ENCODE data around the gene TRPM3.

TRPM3 gene

GRCh38 chr9:70601000-70601951 lies 520.1 kb downstream of the TRPM3 start:
- DNase-seq, result no peak

DNA sequence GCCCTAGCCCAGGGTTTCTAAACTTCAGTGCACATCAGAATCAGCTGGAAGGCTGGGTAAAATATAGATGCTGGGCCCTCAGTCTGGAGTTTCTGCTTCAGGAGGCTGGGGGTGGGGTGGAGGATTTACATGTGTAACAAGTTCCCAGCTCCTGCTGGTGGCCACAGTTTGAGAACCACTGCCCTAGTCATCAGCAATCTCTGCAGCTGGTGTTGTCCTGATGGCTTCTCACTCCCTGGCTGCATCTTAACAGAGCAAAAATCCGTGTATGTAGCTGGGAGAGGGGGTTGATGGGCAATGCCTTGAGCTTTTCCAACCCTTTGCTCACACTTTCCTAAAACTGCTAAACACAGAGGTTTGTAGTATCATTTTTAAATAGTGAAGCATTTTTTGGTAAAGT lies 520.9 kb downstream of the TRPM3 start:
- DNase-seq, result no peak

- DNase-seq, result no peak
These were observed 523.5 kb downstream of the TRPM3 start for GRCh38 chr9:70597886-70598285.

- DNase-seq, result no peak
These were observed 526.2 kb downstream of the TRPM3 start for GRCh38 chr9:70595211-70595610.

- no peak for DNase-seq
These were observed 527.0 kb downstream of the TRPM3 start for GRCh38 chr9:70594386-70594944.

DNA sequence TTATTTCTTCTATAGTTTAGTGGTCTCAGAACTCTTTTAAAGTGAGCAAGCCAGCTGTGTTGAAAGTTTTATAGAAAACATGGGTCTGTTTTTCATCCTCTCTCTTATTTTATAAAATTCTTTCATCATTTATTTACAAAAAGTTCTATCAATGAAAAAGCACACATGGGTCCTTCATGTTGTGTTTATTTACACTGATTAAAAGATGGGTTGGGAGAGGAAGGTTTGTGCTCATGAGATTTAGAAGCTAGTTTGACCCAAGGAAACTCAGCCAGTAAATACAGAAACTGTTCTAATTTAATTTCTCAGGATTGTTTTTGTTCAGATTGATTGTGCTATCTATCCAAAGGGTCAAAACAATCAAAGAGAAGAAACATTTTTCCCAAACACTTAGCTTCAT lies 528.2 kb downstream of the TRPM3 start:
- DNase-seq, result no peak

- no peak for DNase-seq
These were observed 531.1 kb downstream of the TRPM3 start for GRCh38 chr9:70590315-70590677.

- no peak for DNase-seq
These were observed 531.7 kb downstream of the TRPM3 start for GRCh38 chr9:70589571-70590314.

DNA sequence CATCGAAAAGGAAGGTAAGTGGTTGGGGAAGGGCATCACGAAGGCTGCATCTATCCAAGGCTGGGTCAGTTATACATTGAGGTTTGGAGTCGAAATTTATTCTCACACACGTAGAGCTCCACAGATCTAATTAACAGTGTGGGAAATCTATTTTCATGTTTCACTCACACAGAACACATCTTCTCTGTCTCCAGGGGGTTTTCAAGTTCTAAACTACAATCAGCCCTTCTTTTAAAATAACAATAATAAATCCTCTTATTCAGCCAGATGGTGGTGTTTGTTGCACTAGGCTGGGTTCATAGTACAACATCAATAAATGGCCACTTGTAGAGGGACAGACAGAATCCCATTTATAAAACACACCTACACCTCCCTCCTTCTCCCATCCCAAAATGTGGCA lies 532.4 kb downstream of the TRPM3 start:
- no peak for DNase-seq

DNA sequence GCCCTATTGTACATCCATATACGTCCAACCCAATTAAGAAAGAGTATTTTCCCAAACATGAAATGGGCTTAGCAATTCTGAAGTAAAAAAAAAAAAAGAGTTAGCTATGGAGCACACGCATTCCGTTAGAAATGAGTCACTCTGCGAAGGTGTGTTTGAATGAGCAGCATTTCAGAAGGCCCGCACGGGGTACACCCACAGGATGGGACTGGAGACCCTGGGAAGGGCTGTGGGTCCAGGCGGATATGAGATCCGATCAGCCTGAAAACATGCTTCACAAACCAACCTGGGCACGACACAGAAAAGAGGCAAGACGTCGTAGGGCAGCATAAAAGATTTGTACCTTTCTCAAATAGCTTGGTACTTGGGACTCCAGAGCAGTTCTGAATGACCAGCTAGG lies 533.0 kb downstream of the TRPM3 start:
- no peak for DNase-seq

DNA sequence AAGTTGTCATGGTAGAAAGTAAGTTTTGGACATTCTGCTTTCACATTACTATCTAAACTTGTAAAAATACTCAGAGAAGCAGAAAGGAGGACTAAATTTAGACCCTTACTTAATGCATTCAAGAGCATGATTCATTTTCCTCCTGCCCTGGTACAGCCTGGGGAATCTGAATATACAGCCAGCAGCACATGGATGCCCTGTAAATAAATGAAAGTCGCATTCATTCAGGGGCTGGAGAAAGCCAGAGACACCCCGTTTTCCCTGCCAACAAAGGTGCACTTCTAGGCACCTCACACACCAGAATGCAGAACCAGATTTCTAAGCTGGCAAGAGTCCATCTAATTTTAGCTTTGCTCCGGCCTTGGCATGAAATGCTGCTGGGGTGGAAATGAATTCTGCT lies 534.2 kb downstream of the TRPM3 start:
- DNase-seq, result no peak

- no peak for DNase-seq
These were observed 534.9 kb downstream of the TRPM3 start for GRCh38 chr9:70586476-70586875.

DNA sequence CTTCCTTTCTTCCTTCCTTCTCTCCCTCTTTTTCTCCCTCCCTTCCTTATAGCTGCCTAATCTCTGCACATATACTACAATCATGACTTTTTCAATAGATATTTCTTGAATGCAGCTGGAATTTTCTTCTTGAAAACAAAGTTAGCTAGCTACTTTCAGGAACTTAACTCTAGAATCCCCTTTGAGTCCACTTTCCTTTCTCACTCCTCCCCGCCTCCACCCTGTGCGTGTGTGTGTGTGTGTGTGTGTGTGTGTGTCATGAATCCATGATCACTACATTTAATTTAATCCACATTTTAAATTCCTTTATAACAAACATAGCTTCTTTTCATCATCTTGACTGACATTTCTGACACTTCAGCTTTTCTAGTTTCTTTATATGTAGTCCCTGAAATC lies 539.5 kb downstream of the TRPM3 start:
- no peak for DNase-seq

DNA sequence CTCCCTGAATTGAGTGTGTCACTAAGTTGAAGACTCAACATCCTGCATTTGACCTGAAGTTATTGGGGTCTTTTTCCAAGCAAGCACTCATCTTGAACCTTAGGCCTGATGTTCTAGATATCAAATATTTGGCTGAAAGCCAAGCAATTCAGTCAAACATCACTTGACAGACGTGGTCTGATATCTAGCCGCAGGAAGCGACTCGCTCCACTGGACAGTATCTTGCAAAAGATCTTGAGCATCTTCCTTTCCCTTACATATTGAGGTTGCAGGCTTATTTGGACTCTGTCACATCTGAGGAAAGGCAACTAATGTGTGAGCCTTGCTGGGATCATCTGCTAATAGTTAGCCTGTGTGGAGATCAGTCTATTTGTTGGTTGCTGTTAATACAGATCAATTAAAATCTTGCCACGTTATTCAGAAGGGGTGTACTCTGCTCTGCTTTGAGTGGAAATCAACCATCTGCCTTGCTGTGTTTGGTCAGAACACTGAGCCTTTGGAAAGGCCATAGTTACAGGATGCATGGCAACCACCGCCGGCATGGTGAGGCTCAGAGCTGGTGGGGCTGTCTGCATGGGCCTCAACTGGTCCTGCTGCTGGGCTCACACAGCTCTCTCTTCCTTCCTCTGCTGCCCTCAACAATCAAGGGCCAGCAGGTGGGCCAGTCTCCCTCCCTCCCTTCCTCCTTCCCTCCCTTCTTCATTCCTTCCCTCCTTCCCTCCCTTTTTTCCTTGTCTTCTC lies 540.0 kb downstream of the TRPM3 start:
- DNase-seq, result no peak

- no peak for DNase-seq
These were observed 540.7 kb downstream of the TRPM3 start for GRCh38 chr9:70580606-70581195.

DNA sequence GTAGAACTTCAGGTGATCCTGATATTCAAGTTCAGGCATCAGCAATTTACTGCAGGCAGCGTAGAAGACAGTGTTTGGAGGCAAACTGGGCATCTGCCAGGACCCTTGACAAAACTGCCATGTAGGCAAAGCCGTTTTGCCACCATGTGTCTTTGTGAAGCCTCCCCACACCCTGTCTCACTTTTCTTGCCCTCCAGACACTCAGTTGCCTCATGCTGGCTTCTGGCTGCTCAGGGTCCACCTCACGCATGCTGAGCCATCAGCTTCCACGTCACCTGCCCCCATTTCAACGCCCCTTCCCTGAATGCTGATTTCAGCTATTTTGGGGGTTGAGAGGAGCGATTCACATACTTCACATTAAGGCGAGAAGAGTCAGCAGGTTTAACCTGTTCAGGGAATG lies 541.7 kb downstream of the TRPM3 start:
- no peak for DNase-seq

DNA sequence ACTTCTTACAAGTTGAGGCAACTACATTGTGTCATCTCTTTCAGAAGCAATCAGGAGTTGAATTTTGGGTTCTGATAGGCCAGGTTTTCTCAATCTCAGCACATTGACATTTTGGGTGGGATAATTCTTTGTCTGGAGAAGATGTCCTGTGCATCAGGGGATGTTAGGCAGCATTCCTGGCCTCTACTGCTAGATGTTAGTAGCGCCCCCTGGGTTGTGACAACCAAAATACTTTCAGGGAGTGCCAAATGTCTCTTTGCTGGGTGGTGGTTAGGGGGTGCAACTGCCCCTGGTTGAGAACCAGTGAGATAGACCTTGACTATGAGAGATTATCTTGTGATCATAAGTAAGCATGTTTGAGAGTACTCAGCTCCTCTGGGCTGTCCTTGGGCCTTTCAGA lies 542.7 kb downstream of the TRPM3 start:
- DNase-seq, result no peak

DNA sequence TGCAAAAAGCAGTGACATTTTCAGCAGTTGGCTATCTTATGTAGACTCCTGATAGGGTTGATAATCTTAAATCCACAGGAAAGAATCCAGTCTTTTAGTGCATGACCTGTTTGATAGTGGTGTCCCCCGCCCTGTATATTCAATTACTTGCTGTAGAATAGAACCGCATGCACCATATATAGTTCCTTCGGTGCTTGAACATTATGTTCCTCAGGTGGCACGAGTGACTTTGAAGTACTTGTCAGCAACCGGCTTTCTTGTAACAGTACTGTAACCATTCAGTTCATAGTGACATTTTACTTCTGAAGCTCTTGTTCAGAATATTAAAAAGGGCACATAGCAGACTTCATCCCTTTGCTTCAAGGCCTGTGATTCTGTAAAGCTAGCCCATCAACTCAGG lies 543.8 kb downstream of the TRPM3 start:
- DNase-seq, result no peak

DNA sequence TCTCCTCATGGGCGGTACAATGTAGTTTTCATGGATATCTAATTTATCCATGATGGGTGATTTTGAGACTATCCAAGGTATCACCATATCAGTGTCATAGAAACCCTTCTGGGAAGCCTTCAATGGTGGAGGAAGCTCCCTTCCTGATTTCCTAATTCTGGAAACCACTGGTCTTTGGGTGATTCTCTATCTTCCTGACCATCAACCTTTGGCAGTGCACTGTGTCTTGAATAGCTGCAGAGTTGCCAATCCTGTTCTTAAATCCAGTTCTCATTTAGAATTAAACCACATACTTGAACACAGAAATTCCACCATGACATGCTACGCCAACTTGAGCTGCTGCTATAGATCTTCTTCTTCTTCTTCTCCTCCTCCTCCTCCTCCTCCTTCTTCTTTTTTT lies 545.3 kb downstream of the TRPM3 start:
- no peak for DNase-seq

DNA sequence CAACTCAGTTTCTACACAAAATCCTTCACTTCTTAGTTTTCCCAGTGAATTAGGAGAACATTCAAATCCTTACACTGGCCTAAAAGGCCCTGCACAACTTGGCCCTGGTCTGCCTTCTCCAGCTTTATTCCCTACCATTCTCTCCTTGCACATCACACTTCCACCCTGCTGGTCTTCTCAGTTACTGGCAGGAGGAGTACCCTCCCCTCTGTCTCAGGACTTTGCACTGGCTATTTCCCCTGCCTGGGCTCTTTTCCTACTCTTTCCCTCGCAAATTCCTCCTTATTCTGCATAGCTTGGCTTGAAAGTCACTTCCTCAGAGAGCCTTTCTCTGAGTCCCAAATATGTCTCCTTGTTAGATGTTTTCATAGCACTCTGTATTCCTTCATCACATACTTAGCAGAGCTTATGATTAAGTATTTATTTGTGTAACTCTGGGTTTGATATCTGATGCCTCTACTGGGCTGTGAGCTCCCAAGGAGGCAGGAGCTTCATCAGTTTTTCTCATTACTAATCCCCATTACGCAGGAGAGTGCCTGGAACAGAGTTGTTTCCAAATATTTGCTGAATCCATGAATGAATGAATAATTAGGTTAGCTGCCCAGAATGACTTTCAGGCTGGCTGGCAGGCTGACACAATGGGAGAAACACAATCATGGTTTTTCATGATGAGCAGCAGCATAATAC lies 547.1 kb downstream of the TRPM3 start:
- no peak for DNase-seq

DNA sequence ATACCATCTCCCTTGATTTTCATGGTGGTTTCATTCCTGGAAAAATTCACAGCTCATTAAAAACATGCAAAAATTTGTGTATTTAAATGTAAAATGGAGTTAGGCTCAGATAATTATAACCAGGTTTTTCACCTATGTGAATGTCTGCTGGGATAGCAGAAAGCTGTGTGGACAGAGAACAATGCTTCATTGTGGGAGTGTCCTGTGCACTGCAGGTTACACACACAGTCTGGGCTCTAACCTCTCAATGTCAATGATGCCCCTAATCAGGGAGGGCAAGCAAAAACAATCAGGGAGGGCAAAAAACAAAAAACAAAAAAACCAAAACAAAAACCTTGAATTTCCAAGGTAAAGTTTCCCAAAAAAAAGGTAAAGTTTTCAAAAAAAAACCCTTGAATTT lies 548.1 kb downstream of the TRPM3 start:
- DNase-seq, result no peak

DNA sequence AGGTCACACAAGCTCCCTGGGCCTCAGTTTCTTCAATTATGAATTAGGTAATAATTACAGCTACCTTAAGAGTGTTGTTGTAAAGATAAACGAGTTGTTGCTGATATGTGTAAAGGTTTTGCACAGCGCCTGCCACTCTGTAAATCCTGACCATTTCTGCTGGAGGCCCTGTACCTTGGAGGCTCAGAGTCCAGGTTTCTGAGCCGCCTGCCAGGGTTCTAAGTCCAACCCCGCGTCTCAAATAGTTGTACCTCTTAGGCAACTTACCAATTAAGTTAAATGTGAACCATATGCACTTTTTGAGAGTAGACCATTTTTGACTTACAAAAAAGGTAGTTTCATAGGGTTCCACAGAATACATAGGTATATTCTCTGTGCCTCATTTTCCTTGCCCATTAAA lies 550.2 kb downstream of the TRPM3 start:
- DNase-seq, result no peak

Measured in activated CD4-positive, alpha-beta T cell treated with anti-CD3 and anti-CD28 coated beads, Interleukin-2, Interleukin-6, amounts not matched to agents 100 ng/mL and 50 ng/mL, durations not matched to agents 16 hours and 8 hours (primary cell).